GM12872 (cell line): ENCODE results near the gene EXOC8.

Experiments
- CTCF ChIP-seq: IDR thresholded peaks from 3 replicates; pipeline ENCODE4 v1.5.1; 2011; ENCODE audit warnings: low read depth, mild to moderate bottlenecking, low read length, moderate library complexity; ENCODE audit not compliant: insufficient read depth

Gene EXOC8

GRCh38 chr1:231381729-231382128, 44.1 kb upstream of the EXOC8 start:
- no peak for TF ChIP-seq CTCF

- no peak for TF ChIP-seq CTCF
Measured at GRCh38 chr1:231376875-231377549, 39.4 kb upstream of the EXOC8 start.

GRCh38 chr1:231376101-231376500, 38.4 kb upstream of the EXOC8 start:
- TF ChIP-seq CTCF, result no peak

GRCh38 chr1:231374394-231374793, 36.7 kb upstream of the EXOC8 start:
- no peak for TF ChIP-seq CTCF

- no peak for TF ChIP-seq CTCF
Measured at GRCh38 chr1:231372501-231372900, 34.8 kb upstream of the EXOC8 start.

GRCh38 chr1:231369282-231369681, 31.6 kb upstream of the EXOC8 start:
- TF ChIP-seq CTCF, result no peak

GRCh38 chr1:231364192-231364591, 26.5 kb upstream of the EXOC8 start:
- no peak for TF ChIP-seq CTCF
